HG02588 (cell line): ENCODE results near the gene PAPOLA.
"Not testable (repeated sequence)": the region's sequence is repeated elsewhere in the genome, so short reads cannot be mapped to it uniquely, and the experiment has no call there.

Experiments used
- ATAC-seq: cut with Tn5 transposase; IDR thresholded peaks from one replicate; pipeline ENCODE4 v1.9.1; 2021; ENCODE audit warnings: mild to moderate bottlenecking, moderate library complexity; ENCODE audit not compliant: unreplicated experiment

PAPOLA gene

DNA sequence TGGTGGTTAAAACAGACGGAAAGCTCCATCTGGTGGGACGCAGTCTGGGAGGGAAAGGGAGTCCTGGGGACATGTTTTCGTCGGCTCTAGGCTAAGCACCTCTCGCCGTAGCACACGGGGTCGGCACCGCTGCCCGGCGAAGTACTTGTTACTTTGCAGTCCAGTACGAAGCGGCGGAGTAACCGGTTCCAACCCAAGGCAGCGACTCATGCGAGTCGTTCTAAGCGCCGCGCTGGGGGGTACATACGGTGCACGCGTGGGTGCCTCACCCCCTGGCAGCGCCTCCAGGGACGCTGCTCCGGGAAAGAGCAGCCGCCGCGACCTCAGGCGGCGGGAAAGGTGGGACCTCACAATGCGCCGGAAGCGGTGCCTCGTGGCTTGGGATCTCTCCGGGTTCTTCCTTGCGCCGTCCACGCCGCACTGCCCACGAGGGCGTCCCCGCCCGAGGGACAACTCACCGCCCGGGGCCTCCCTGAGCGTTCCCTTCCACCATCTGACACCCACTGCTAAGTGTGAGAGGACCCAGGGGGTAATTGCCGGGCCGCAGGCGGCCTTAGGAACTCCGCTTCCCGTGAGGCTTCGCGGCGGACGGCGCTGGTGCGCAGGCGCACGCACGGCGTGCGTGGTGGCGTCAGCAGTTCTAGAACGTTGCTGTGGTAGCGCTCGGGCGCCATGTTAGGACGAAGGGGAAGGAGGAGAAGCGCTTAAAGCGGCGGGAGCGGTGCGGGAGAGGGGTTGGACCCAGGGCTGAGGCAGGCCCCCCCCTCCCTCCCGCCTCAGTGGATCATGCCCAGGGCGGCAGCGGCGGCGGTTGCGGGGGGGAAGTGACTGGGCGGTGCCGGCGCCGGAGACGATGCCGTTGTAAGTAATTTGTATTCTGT, at the start of gene PAPOLA:
PAPOLA (plus strand) TSS at position 643 of the 881 bp plus-strand sequence; CDS start at position 854, 211 bp downstream.
- ATAC-seq = peak; percentile 86

- no peak for ATAC-seq
Measured at GRCh38 chr14:96452684-96453083, 49.5 kb upstream of the PAPOLA start.

DNA sequence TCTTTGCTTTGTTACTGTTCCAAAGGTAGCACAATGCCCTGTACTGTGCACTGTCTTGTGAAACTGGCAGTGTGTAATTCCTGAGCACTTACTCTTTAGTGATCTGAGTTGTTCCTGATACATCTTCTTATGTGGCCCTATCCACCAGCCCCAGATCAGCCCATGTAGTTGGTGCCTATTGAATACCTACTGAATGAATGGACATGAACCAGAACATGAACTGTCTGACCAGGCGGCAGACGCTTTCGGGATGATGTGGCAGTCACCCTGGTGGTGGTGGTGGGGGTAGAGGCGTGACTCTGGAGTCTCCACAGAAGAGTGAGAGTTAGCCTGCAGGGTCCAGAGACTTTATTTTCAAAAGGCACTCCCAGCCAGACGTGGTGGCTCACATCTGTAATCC, 46.6 kb upstream of the PAPOLA start:
- ATAC-seq = no peak

GRCh38 chr14:96459851-96460250, 42.3 kb upstream of the PAPOLA start:
- no peak for ATAC-seq

- ATAC-seq = no peak
Measured at GRCh38 chr14:96461950-96462798, 40.0 kb upstream of the PAPOLA start.

- ATAC-seq = no peak
Measured at GRCh38 chr14:96464136-96464535, 38.0 kb upstream of the PAPOLA start.

DNA sequence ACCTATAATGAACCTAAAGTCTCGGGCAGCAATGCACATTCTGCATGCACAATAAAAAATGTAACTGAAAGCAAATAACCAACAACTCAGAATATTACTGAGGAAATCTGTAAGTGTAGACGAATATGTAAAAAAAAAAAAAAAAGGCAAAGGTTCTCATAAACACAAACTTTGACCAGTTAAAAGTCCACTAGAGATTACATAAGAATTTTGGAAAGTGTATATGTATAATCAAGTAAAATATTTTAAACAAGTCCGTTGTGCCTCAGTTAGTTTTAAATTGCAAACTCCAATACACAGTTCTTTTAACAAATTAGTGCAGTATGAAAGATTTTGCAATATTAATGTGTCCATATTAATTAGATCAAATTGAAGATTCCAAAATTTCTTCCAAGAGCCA, 35.3 kb upstream of the PAPOLA start:
- ATAC-seq = no peak

DNA sequence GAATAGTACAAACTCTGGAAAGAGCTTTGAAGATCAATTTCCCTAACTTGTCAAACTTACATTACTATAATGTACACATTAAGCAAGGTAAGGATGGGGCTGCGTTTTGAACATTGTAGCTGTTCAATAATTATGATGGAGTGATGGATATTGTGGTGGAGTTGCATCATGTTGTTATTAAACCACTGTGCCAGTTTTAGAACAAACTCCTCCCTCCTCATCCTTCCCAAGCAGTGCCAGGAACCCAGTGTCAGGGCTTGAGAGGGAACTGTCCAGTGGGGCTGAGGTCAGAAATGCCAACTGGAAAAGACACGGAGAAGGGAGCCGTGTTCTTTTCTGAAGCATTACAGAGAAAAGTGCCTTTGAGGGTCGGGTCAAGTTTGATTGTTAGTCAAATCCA, 31.9 kb upstream of the PAPOLA start:
- ATAC-seq = no peak

- ATAC-seq = not testable (repeated sequence)
Measured at GRCh38 chr14:96470967-96471366, 31.2 kb upstream of the PAPOLA start.

DNA sequence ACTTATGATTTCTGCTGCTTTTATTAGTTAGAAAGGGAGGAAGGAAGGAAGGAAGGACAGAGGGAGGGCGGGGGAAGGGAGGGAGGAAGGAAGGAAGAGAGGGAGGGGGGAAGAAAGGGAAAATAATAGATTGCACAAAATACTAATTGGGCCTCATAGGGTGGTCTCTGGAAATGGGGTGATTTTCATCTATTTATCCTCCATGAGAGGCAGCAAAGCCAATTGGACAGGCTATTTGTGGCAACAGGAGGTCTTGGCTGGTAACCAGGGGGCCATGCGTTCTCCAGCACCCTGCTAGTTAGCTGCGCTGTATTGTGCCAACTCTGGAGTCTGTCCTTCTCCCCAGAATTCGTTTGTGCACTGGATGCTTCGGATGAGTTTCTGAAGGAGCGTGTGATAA, 24.1 kb upstream of the PAPOLA start:
- ATAC-seq = no peak

- ATAC-seq = no peak
Measured at GRCh38 chr14:96479435-96480146, 22.6 kb upstream of the PAPOLA start.

DNA sequence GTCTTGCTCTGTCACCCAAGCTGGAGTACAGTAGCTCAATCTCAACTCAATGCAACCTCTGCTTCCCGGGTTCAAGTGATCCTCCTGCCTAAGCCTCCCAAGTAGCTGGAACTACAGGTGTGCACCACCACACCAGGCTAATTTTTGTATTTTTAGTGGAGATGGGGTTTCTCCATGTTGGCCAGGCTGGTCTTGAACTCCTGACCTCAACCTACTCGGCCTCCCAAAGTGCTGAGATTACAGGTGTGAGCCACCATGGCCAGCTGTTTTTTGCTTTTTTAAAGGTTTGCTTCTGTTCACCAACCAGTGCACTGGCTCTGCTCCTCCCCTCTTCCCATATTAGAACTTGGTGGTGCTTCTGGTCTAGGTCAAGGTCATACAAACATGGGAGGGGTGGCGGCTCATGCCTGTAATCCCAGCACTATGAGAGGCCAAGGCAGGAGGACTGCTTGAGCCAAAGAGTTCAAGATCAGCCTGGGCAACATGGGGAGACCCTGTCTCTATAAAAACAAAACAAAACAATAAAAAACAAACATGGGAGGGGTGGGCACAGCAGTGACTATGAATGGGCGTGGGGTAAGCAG, 20.4 kb upstream of the PAPOLA start:
- ATAC-seq = no peak

DNA sequence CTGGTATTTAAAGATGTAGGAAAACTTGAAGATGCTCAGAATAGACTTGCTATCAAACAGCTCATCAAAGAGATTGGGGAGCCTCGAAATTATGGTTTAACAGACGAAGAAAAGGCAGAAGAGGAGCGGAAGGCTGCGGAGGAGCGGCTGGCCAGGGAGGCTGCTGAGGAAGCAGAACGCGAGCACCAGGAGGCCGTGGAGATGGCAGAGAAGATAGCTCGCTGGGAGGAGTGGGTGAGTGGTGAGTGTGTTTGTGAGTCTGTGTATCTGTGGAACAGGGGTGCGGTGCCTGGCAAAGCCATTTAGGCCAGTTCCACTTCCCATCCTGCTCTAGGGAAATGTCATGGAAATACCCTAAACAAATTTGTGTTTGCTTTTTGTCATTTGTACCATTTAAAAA, 19.2 kb upstream of the PAPOLA start:
- no peak for ATAC-seq

- ATAC-seq = no peak
Measured at GRCh38 chr14:96484399-96484798, 17.8 kb upstream of the PAPOLA start.

- ATAC-seq = no peak
Measured at GRCh38 chr14:96486705-96487104, 15.5 kb upstream of the PAPOLA start.

GRCh38 chr14:96489327-96489726, 12.9 kb upstream of the PAPOLA start:
- ATAC-seq = no peak

GRCh38 chr14:96493178-96493577, 9.0 kb upstream of the PAPOLA start:
- ATAC-seq = no peak

DNA sequence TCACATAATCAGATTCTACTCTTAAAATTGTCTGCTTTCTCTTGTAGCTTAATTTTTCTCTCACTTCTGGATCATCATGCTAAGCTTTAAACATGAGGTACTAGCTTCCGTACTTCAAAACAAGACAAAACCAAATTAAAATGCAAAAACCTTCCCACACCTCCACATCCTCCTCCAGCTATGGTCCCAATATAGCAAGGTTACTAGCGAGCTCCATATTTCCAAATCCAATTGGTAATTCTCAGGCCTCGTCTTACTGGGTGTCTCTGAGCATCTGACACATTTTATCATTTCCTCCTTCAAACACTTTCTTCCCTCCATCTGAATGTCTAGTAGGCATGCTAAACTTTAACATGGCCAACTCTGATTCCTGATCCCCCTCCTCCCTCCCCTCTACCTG, 7.9 kb upstream of the PAPOLA start:
- ATAC-seq = no peak

GRCh38 chr14:96497087-96497486, 5.1 kb upstream of the PAPOLA start:
- no peak for ATAC-seq

DNA sequence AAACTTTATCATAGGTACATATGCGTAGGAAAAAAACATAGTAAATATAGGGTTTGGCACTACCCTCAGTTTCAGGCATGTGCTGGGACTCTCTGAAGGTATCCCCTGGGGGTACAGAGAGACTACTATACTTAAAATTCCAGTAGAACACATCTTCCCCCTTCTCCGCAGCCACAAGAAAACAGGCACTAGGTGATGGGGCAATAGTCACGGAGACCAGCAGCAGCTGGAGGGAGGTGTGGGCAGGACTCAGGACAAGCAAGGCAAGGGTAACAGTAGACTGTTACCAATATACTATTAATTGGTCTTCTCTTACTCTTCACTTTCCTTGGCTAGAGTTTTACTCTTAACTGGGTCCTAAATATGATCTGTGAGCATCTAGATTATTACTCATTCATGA, 4.6 kb upstream of the PAPOLA start:
- ATAC-seq = no peak

GRCh38 chr14:96501217-96501739, 904 bp upstream of the PAPOLA start:
- ATAC-seq = no peak
